Astrocyte (in vitro differentiated cells and primary cell): ENCODE results near the gene MRRF. TPM values are rescaled to one million over a fixed set of nuclear protein-coding genes. Genes with fewer than 3 reads are reported as not detected.
A peak's percentile ranks its signal among the peaks of the same experiment; 100 is the strongest.

Experiments used
- DNase-seq: peaks from one replicate; pipeline ENCODE4 v3.0.0-alpha.2; 2010; ENCODE audit warnings: low read depth
- FAIRE-seq: peaks from 2 replicates; lab custom pipeline; 2011; peaks lifted over from hg19 to GRCh38; lab: Jason Lieb, UNC
- H2AFZ ChIP-seq: 2 replicates; pipeline ENCODE4 v1.6.0; 2012; ENCODE audit warnings: low read depth, low read length, inconsistent platforms
- H3K27ac ChIP-seq: 2 replicates; pipeline ENCODE4 v1.5.1; 2011; ENCODE audit warnings: low read depth, low read length, inconsistent platforms
- H3K27me3 ChIP-seq: 2 replicates; pipeline ENCODE4 v1.6.0; 2011; ENCODE audit warnings: low read length, inconsistent platforms; ENCODE audit not compliant: insufficient read depth
- H3K36me3 ChIP-seq: 2 replicates; pipeline ENCODE4 v1.5.1; 2011; ENCODE audit warnings: low read length, inconsistent platforms; ENCODE audit not compliant: insufficient read depth
- H3K4me1 ChIP-seq: 2 replicates; pipeline ENCODE4 v1.5.1; 2011; ENCODE audit warnings: low read length, inconsistent platforms; ENCODE audit not compliant: insufficient read depth
- H3K4me2 ChIP-seq: 2 replicates; pipeline ENCODE4 v1.6.0; 2012; ENCODE audit warnings: low read length, inconsistent platforms
- H3K4me3 ChIP-seq: 2 replicates; pipeline ENCODE4 v1.5.1; 2011; ENCODE audit warnings: low read depth, mild to moderate bottlenecking, low read length, inconsistent platforms; ENCODE audit not compliant: insufficient read depth
- H3K79me2 ChIP-seq: 2 replicates; pipeline ENCODE4 v1.6.0; 2012; ENCODE audit warnings: mild to moderate bottlenecking, low read length, inconsistent platforms; ENCODE audit not compliant: insufficient read depth
- H3K9ac ChIP-seq: 2 replicates; pipeline ENCODE4 v1.6.0; 2012; ENCODE audit warnings: mild to moderate bottlenecking, low read length, inconsistent platforms
- H3K9me3 ChIP-seq: 2 replicates; pipeline ENCODE4 v1.5.1; 2012; ENCODE audit warnings: low read depth, mild to moderate bottlenecking, low read length, inconsistent platforms; ENCODE audit not compliant: insufficient read depth
- H4K20me1 ChIP-seq: 2 replicates; pipeline ENCODE4 v1.6.0; 2012; ENCODE audit warnings: low read length, inconsistent platforms; ENCODE audit not compliant: insufficient read depth
- H3K27ac Mint-ChIP-seq: one replicate; pipeline ENCODE4 v1.8.0; 2021; ENCODE audit warnings: mild to moderate bottlenecking, mixed read lengths; ENCODE audit not compliant: unreplicated experiment
- H3K27me3 Mint-ChIP-seq: one replicate; pipeline ENCODE4 v1.8.0; 2021; ENCODE audit warnings: low read depth, mixed read lengths; ENCODE audit not compliant: unreplicated experiment
- H3K36me3 Mint-ChIP-seq: one replicate; pipeline ENCODE4 v1.8.0; 2021; ENCODE audit warnings: low read depth, mixed read lengths; ENCODE audit not compliant: unreplicated experiment
- H3K4me1 Mint-ChIP-seq: one replicate; pipeline ENCODE4 v1.8.0; 2021; ENCODE audit warnings: low read depth, mixed read lengths; ENCODE audit not compliant: unreplicated experiment
- H3K4me3 Mint-ChIP-seq: one replicate; pipeline ENCODE4 v1.8.0; 2021; ENCODE audit warnings: mild to moderate bottlenecking, moderate library complexity, mixed read lengths; ENCODE audit not compliant: unreplicated experiment
- H3K9me3 Mint-ChIP-seq: one replicate; pipeline ENCODE4 v1.8.0; 2021; ENCODE audit warnings: mild to moderate bottlenecking, mixed read lengths; ENCODE audit not compliant: unreplicated experiment
- EZH2 ChIP-seq: IDR thresholded peaks from 2 replicates; pipeline ENCODE4 v1.6.1; 2012; ENCODE audit warnings: mild to moderate bottlenecking, low read length, inconsistent platforms; ENCODE audit not compliant: insufficient read depth
- total RNA-seq: library from RNA; stranded (reverse); gene quantifications from 2 replicates; pipeline ENCODE4 v1.2.1, GENCODE V29; 2021
- TF ChIP-seq, protein P1 (sequence below): IDR thresholded peaks from 2 replicates; pipeline ENCODE4 v1.5.1; 2011; ENCODE audit warnings: low read depth, mild to moderate bottlenecking, inconsistent platforms, low read length, moderate library complexity; ENCODE audit not compliant: insufficient read depth

The MRRF gene
- total RNA-seq, 1 donor from 2014 or later = 24.0 TPM

DNA sequence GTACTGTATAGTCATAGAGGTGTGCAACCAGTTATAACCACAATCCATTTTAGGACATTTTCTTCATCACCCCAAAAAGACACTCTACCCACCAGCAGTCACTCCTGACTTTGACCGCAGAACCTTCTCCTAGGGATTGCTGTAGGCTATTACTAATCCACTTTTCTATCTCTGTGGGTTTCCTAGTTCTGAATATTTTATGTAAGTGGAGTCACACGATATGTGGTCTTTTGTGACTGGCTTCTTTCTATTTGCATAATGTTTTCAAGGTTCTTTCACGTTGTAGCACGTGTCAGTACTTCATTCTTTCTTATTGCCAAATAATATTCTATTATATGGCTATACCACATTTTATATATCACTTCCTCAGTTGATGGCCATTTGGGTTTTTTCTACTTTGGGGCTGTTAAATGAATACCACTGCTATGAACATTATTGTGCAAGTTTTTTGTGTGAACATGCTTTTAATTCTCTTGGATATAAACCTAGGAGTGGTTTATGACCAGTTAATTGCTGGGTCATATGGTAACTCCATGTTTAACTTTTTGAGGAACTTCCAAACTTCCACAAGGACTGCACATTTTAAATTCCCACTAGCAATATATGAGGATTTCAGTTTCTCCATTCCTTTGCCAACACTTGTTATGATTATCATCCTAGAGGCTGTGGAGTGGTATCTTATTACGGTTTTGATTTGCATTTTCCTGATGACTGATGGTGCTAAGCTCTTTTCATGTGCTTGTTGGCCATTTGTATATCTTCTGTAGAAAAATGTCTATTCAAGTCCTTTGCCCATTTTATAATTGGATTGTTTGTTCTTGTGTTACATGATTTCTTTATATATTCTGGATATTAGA lies 37.8 kb downstream of the MRRF start:
- Mint-ChIP-seq H3K27ac (no peak overlapping the region), H3K27me3 (no peaks in the 10 kb centered on the region), H3K4me1 (peaks cover 30% of the 10 kb centered on the region), H3K4me3 (no peak overlapping the region), H3K9me3 (no peaks in the 10 kb centered on the region), H3K36me3 (peaks cover 2% of the 10 kb centered on the region)
- Histone ChIP-seq H3K4me3 (no peak overlapping the region), H4K20me1 (peaks cover 9% of the 10 kb centered on the region), H3K4me2 (no peak overlapping the region), H3K27me3 (no peaks in the 10 kb centered on the region), H3K79me2 (no peaks in the 10 kb centered on the region), H3K36me3 (peaks cover 4% of the 10 kb centered on the region), H3K9me3 (no peaks in the 10 kb centered on the region), H3K9ac (no peak overlapping the region), H2AFZ (no peak overlapping the region), H3K4me1 (peaks cover 12% of the 10 kb centered on the region), H3K27ac (no peak overlapping the region)
- TF ChIP-seq, protein P1, sequence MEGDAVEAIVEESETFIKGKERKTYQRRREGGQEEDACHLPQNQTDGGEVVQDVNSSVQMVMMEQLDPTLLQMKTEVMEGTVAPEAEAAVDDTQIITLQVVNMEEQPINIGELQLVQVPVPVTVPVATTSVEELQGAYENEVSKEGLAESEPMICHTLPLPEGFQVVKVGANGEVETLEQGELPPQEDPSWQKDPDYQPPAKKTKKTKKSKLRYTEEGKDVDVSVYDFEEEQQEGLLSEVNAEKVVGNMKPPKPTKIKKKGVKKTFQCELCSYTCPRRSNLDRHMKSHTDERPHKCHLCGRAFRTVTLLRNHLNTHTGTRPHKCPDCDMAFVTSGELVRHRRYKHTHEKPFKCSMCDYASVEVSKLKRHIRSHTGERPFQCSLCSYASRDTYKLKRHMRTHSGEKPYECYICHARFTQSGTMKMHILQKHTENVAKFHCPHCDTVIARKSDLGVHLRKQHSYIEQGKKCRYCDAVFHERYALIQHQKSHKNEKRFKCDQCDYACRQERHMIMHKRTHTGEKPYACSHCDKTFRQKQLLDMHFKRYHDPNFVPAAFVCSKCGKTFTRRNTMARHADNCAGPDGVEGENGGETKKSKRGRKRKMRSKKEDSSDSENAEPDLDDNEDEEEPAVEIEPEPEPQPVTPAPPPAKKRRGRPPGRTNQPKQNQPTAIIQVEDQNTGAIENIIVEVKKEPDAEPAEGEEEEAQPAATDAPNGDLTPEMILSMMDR = no peak
- TF ChIP-seq EZH2 = no peak
- DNase-seq = no peak
- FAIRE-seq = no peak

GRCh38 chr9:122307061-122307460 lies 42.4 kb downstream of the MRRF start:
- peak overlapping the region; percentile 8 for H3K27ac Mint-ChIP-seq
- H3K4me3 Mint-ChIP-seq = no peak overlapping the region

More at GRCh38 chr9:122307061-122307460, 42.4 kb downstream of the MRRF start:
- no peak overlapping the region for H2AFZ ChIP-seq
- peaks cover 11% of the 10 kb centered on the region for H4K20me1 ChIP-seq
- Mint-ChIP-seq H3K9me3 (no peaks in the 10 kb centered on the region), H3K4me1 (peaks cover 39% of the 10 kb centered on the region), H3K36me3 (peaks cover 2% of the 10 kb centered on the region), H3K27me3 (no peaks in the 10 kb centered on the region)
- no peak overlapping the region for H3K4me2 ChIP-seq
- peaks cover 12% of the 10 kb centered on the region for H3K4me1 ChIP-seq
- DNase-seq = no peak
- no peak overlapping the region for H3K27ac ChIP-seq
- TF ChIP-seq, protein P1 = no peak
- TF ChIP-seq EZH2 = no peak
- no peak overlapping the region for H3K9ac ChIP-seq
- no peaks in the 10 kb centered on the region for H3K9me3 ChIP-seq
- H3K79me2 ChIP-seq = no peaks in the 10 kb centered on the region
- no peak overlapping the region for H3K4me3 ChIP-seq
- no peak for FAIRE-seq
- peaks cover 3% of the 10 kb centered on the region for H3K36me3 ChIP-seq
- no peaks in the 10 kb centered on the region for H3K27me3 ChIP-seq
